Karpas-422 (cell line): ENCODE results near the gene SLC22A23. TPM values are rescaled to one million over a fixed set of nuclear protein-coding genes. Genes with fewer than 3 reads are reported as not detected.
A peak's percentile ranks its signal among the peaks of the same experiment; 100 is the strongest.

Experiments
- DNase-seq: peaks from one replicate; pipeline ENCODE4 v3.0.0-alpha.2; 2015
- H2AFZ ChIP-seq: fragments of 200-600 bp; sonication (generic); 2 replicates; pipeline ENCODE4 v1.6.1; 2014; ENCODE audit warnings: antibody characterized with exemption, low read length, mixed read lengths
- H3K27ac ChIP-seq: fragments of 200-600 bp; sonication (generic); 2 replicates; pipeline ENCODE4 v1.5.1; 2014; ENCODE audit warnings: mild to moderate bottlenecking, low read length, moderate library complexity
- H3K27me3 ChIP-seq: fragments of 200-600 bp; sonication (generic); 2 replicates; pipeline ENCODE4 v1.6.1; 2014; ENCODE audit warnings: low read length, mixed read lengths
- H3K36me3 ChIP-seq: fragments of 200-600 bp; sonication (generic); 2 replicates; pipeline ENCODE4 v1.6.1; 2014; ENCODE audit warnings: low read length, mixed read lengths; ENCODE audit not compliant: insufficient read depth
- H3K4me1 ChIP-seq: fragments of 200-600 bp; sonication (generic); 2 replicates; pipeline ENCODE4 v1.6.1; 2014; ENCODE audit warnings: mild to moderate bottlenecking, low read length, mixed read lengths
- H3K4me2 ChIP-seq: fragments of 200-600 bp; sonication (generic); 2 replicates; pipeline ENCODE4 v1.6.1; 2014; ENCODE audit warnings: low read length, low read depth, mild to moderate bottlenecking; ENCODE audit not compliant: poor library complexity, severe bottlenecking
- H3K4me3 ChIP-seq: fragments of 200-600 bp; sonication (generic); 2 replicates; pipeline ENCODE4 v1.5.1; 2014; ENCODE audit warnings: mild to moderate bottlenecking, antibody characterized with exemption, low read length, mixed read lengths
- H3K79me2 ChIP-seq: fragments of 200-600 bp; sonication (generic); 2 replicates; pipeline ENCODE4 v1.6.1; 2014; ENCODE audit warnings: mild to moderate bottlenecking, low read length, mixed read lengths
- H3K9ac ChIP-seq: fragments of 200-600 bp; sonication (generic); 2 replicates; pipeline ENCODE4 v1.6.0; 2014; ENCODE audit warnings: low read length
- H3K9me2 ChIP-seq: fragments of 200-600 bp; sonication (generic), shearing (Covaris generic); replicated peaks from 2 replicates; pipeline ENCODE4 v1.6.0; 2014; ENCODE audit warnings: mild to moderate bottlenecking, low read length, moderate library complexity; ENCODE audit not compliant: insufficient read depth
- H3K9me3 ChIP-seq: fragments of 300-700, 200-600 bp; sonication (generic); 2 replicates; pipeline ENCODE4 v1.6.1; 2014; ENCODE audit warnings: low read length, mixed read lengths
- H4K20me1 ChIP-seq: fragments of 200-600 bp; sonication (generic); 2 replicates; pipeline ENCODE4 v1.6.1; 2014; ENCODE audit warnings: mild to moderate bottlenecking, antibody characterized with exemption, low read length, low read depth; ENCODE audit not compliant: insufficient read depth
- total RNA-seq: library from RNA; depleted of rRNA; stranded (reverse); fragments of >200 nt; shearing (Covaris generic); gene quantifications from 2 replicates; pipeline ENCODE4 v1.2.3, GENCODE V29; 2014; ENCODE audit warnings: low replicate concordance

SLC22A23 gene
- total RNA-seq, 1 experiment from 2014 or later: not detected

- Histone ChIP-seq H2AFZ (no peak overlapping the region), H3K27me3 (no peaks in the 10 kb centered on the region), H3K9me3 (no peaks in the 10 kb centered on the region), H3K36me3 (no peaks in the 10 kb centered on the region), H3K9me2 (no peaks in the 10 kb centered on the region), H4K20me1 (no peaks in the 10 kb centered on the region), H3K9ac (no peak overlapping the region), H3K4me1 (no peaks in the 10 kb centered on the region), H3K27ac (no peak overlapping the region), H3K4me2 (no peak overlapping the region), H3K79me2 (no peaks in the 10 kb centered on the region), H3K4me3 (no peak overlapping the region)
- DNase-seq: no peak
Observed at GRCh38 chr6:3482869-3483268, 26.0 kb upstream of the SLC22A23 start.

GRCh38 chr6:3481640-3482039, 24.8 kb upstream of the SLC22A23 start:
- no peak overlapping the region for H2AFZ ChIP-seq
- no peaks in the 10 kb centered on the region for H3K9me3 ChIP-seq
- no peak for DNase-seq
- H3K27me3 ChIP-seq: no peaks in the 10 kb centered on the region
- no peaks in the 10 kb centered on the region for H3K79me2 ChIP-seq
- H3K4me3 ChIP-seq: no peak overlapping the region
- no peaks in the 10 kb centered on the region for H3K36me3 ChIP-seq
- H3K4me2 ChIP-seq: no peak overlapping the region
- no peak overlapping the region for H3K9ac ChIP-seq
- no peaks in the 10 kb centered on the region for H4K20me1 ChIP-seq
- no peaks in the 10 kb centered on the region for H3K4me1 ChIP-seq
- H3K9me2 ChIP-seq: no peaks in the 10 kb centered on the region
- no peak overlapping the region for H3K27ac ChIP-seq

- H2AFZ ChIP-seq: no peak overlapping the region
- no peaks in the 10 kb centered on the region for H3K9me3 ChIP-seq
- no peaks in the 10 kb centered on the region for H3K79me2 ChIP-seq
- H4K20me1 ChIP-seq: no peaks in the 10 kb centered on the region
- H3K9ac ChIP-seq: no peak overlapping the region
- no peaks in the 10 kb centered on the region for H3K36me3 ChIP-seq
- H3K4me1 ChIP-seq: no peaks in the 10 kb centered on the region
- no peak overlapping the region for H3K4me2 ChIP-seq
- H3K27me3 ChIP-seq: no peaks in the 10 kb centered on the region
- no peak overlapping the region for H3K27ac ChIP-seq
- H3K4me3 ChIP-seq: no peak overlapping the region
- no peak for DNase-seq
- no peaks in the 10 kb centered on the region for H3K9me2 ChIP-seq
Observed at GRCh38 chr6:3480009-3480408, 23.2 kb upstream of the SLC22A23 start.

GRCh38 chr6:3473773-3474172, 16.9 kb upstream of the SLC22A23 start:
- Histone ChIP-seq H3K36me3 (no peaks in the 10 kb centered on the region), H3K4me1 (no peaks in the 10 kb centered on the region), H3K4me2 (no peak overlapping the region), H3K4me3 (no peak overlapping the region), H3K9me3 (no peaks in the 10 kb centered on the region), H3K9ac (no peak overlapping the region), H4K20me1 (no peaks in the 10 kb centered on the region), H3K27me3 (no peaks in the 10 kb centered on the region), H3K9me2 (no peaks in the 10 kb centered on the region), H2AFZ (no peak overlapping the region), H3K79me2 (no peaks in the 10 kb centered on the region), H3K27ac (no peak overlapping the region)
- DNase-seq: peak; percentile 27

- Histone ChIP-seq H3K79me2 (no peaks in the 10 kb centered on the region), H3K27me3 (no peaks in the 10 kb centered on the region), H3K4me3 (no peak overlapping the region), H2AFZ (no peak overlapping the region), H3K27ac (no peak overlapping the region), H3K9me3 (no peaks in the 10 kb centered on the region), H3K9ac (no peak overlapping the region), H3K36me3 (no peaks in the 10 kb centered on the region), H4K20me1 (no peaks in the 10 kb centered on the region), H3K4me1 (no peaks in the 10 kb centered on the region), H3K4me2 (no peak overlapping the region), H3K9me2 (no peaks in the 10 kb centered on the region)
- peak; percentile 35 for DNase-seq
Observed at GRCh38 chr6:3471711-3472110, 14.9 kb upstream of the SLC22A23 start.

- DNase-seq: no peak
- no peak overlapping the region for H3K4me3 ChIP-seq
- H4K20me1 ChIP-seq: no peaks in the 10 kb centered on the region
- H3K4me1 ChIP-seq: no peaks in the 10 kb centered on the region
- no peaks in the 10 kb centered on the region for H3K79me2 ChIP-seq
- no peak overlapping the region for H3K9ac ChIP-seq
- no peaks in the 10 kb centered on the region for H3K9me3 ChIP-seq
- H3K36me3 ChIP-seq: no peaks in the 10 kb centered on the region
- H3K27ac ChIP-seq: no peak overlapping the region
- H3K9me2 ChIP-seq: no peaks in the 10 kb centered on the region
- no peaks in the 10 kb centered on the region for H3K27me3 ChIP-seq
- no peak overlapping the region for H2AFZ ChIP-seq
- no peak overlapping the region for H3K4me2 ChIP-seq
Observed at GRCh38 chr6:3471286-3471685, 14.4 kb upstream of the SLC22A23 start.

- H3K36me3 ChIP-seq: no peaks in the 10 kb centered on the region
- no peaks in the 10 kb centered on the region for H4K20me1 ChIP-seq
- no peak overlapping the region for H2AFZ ChIP-seq
- no peaks in the 10 kb centered on the region for H3K9me2 ChIP-seq
- no peaks in the 10 kb centered on the region for H3K79me2 ChIP-seq
- H3K4me1 ChIP-seq: no peaks in the 10 kb centered on the region
- DNase-seq: no peak
- no peak overlapping the region for H3K4me2 ChIP-seq
- H3K9me3 ChIP-seq: no peaks in the 10 kb centered on the region
- H3K27me3 ChIP-seq: no peaks in the 10 kb centered on the region
- H3K4me3 ChIP-seq: no peak overlapping the region
- H3K9ac ChIP-seq: no peak overlapping the region
- H3K27ac ChIP-seq: no peak overlapping the region
Observed at GRCh38 chr6:3468585-3468984, 11.7 kb upstream of the SLC22A23 start.

GRCh38 chr6:3467996-3468395, 11.1 kb upstream of the SLC22A23 start:
- Histone ChIP-seq H3K9me3 (no peaks in the 10 kb centered on the region), H3K9me2 (no peaks in the 10 kb centered on the region), H3K79me2 (no peaks in the 10 kb centered on the region), H3K36me3 (no peaks in the 10 kb centered on the region), H3K4me3 (no peak overlapping the region), H3K9ac (no peak overlapping the region), H3K27me3 (no peaks in the 10 kb centered on the region), H3K27ac (no peak overlapping the region), H3K4me1 (no peaks in the 10 kb centered on the region), H2AFZ (no peak overlapping the region), H3K4me2 (no peak overlapping the region), H4K20me1 (no peaks in the 10 kb centered on the region)
- no peak for DNase-seq
